DOHH2 (cell line): ENCODE measurements around the gene ASPSCR1.

Source experiments
- CTCF ChIP-seq: fragments of 200-600 bp; sonication (generic); IDR thresholded peaks from one replicate; pipeline ENCODE4 v1.5.1; 2014; ENCODE audit warnings: antibody characterized with exemption, mild to moderate bottlenecking, low read depth, low read length; ENCODE audit not compliant: poor library complexity, severe bottlenecking
- EZH2phosphoT487 ChIP-seq: fragments of 200-600 bp; sonication (generic); IDR thresholded peaks from 2 replicates; pipeline ENCODE4 v1.6.1; 2017; ENCODE audit warnings: borderline replicate concordance, mild to moderate bottlenecking, antibody characterized with exemption, low read length, moderate library complexity, mixed read lengths

GRCh38 chr17:81954131-81955057, 23.0 kb upstream of the ASPSCR1 start:
- TF ChIP-seq CTCF: no peak
- TF ChIP-seq EZH2phosphoT487: no peak
